Urinary bladder (tissue), 2 donors: ENCODE results near the gene SCNM1. TPM values are rescaled to one million over a fixed set of nuclear protein-coding genes. Genes with fewer than 3 reads are reported as not detected.

Source experiments
- polyA plus RNA-seq: library from polyadenylated mRNA; stranded (reverse); fragments of 200-250 nt; gene quantifications from one replicate; pipeline ENCODE4 v1.2.3, GENCODE V29; 2013
- total RNA-seq: library from RNA; depleted of rRNA; stranded (reverse); fragments of >200 nt; gene quantifications from one replicate; pipeline ENCODE4 v1.2.3, GENCODE V29; 2014
- donor health status: healthy.

The SCNM1 gene
- total and polyA plus RNA-seq, 2 donors = 22.4 to 49.5 TPM

Other genes starting within 250 kb of the SCNM1 start
- gene SETDB1, start 239.8 kb upstream of the SCNM1 start, total RNA-seq = 47.6 TPM
- gene SETDB1, start 239.8 kb upstream of the SCNM1 start, polyA plus RNA-seq = 21.0 TPM
- gene CERS2, start 191.3 kb upstream of the SCNM1 start, total RNA-seq = 75.1 TPM
- 131 TPM for gene CERS2, start 191.3 kb upstream of the SCNM1 start, polyA plus RNA-seq
- gene ANXA9, start 183.9 kb upstream of the SCNM1 start, total RNA-seq = 5.2 TPM
- gene ANXA9, start 183.9 kb upstream of the SCNM1 start, polyA plus RNA-seq = 0.95 TPM
- gene MINDY1, start 159.2 kb upstream of the SCNM1 start, total RNA-seq = 19.7 TPM
- 19.6 TPM for gene MINDY1, start 159.2 kb upstream of the SCNM1 start, polyA plus RNA-seq
- 19.1 TPM for gene PRUNE1, start 157.7 kb upstream of the SCNM1 start, total RNA-seq
- gene PRUNE1, start 157.7 kb upstream of the SCNM1 start, polyA plus RNA-seq = 23.5 TPM
- gene BNIPL, start 129.6 kb upstream of the SCNM1 start, total RNA-seq = 10.9 TPM
- gene BNIPL, start 129.6 kb upstream of the SCNM1 start, polyA plus RNA-seq = 1.9 TPM
- 1.4 TPM for gene C1orf56, start 118.4 kb upstream of the SCNM1 start, total RNA-seq
- gene C1orf56, start 118.4 kb upstream of the SCNM1 start, polyA plus RNA-seq = 9.4 TPM
- 47.2 TPM for gene CDC42SE1, start 106.5 kb upstream of the SCNM1 start, total RNA-seq
- 62.1 TPM for gene CDC42SE1, start 106.5 kb upstream of the SCNM1 start, polyA plus RNA-seq
- gene MLLT11, start 105.7 kb upstream of the SCNM1 start, total RNA-seq = 4.8 TPM
- gene MLLT11, start 105.7 kb upstream of the SCNM1 start, polyA plus RNA-seq = 4.9 TPM
- gene GABPB2, start 95.4 kb upstream of the SCNM1 start, total RNA-seq = 16.9 TPM
- 6.4 TPM for gene GABPB2, start 95.4 kb upstream of the SCNM1 start, polyA plus RNA-seq
- gene SEMA6C, start 19.5 kb upstream of the SCNM1 start, total RNA-seq = 10.4 TPM
- gene SEMA6C, start 19.5 kb upstream of the SCNM1 start, polyA plus RNA-seq = 13.7 TPM
- 4.0 TPM for gene TNFAIP8L2, start 9.5 kb upstream of the SCNM1 start, total RNA-seq
- gene TNFAIP8L2, start 9.5 kb upstream of the SCNM1 start, polyA plus RNA-seq = 5.4 TPM
- 6.8 TPM for gene LYSMD1, start 242 bp upstream of the SCNM1 start, total RNA-seq
- gene LYSMD1, start 242 bp upstream of the SCNM1 start, polyA plus RNA-seq = 14.0 TPM
- 2.3 TPM for gene TMOD4, start 9.8 kb downstream of the SCNM1 start, total RNA-seq
- gene TMOD4, start 9.8 kb downstream of the SCNM1 start, polyA plus RNA-seq = 0.76 TPM
- 32.1 TPM for gene VPS72, start 24.1 kb downstream of the SCNM1 start, total RNA-seq
- 44.4 TPM for gene VPS72, start 24.1 kb downstream of the SCNM1 start, polyA plus RNA-seq
- 77.0 TPM for gene PIP5K1A, start 32.4 kb downstream of the SCNM1 start, total RNA-seq
- gene PIP5K1A, start 32.4 kb downstream of the SCNM1 start, polyA plus RNA-seq = 22.1 TPM
- 77.2 TPM for gene PSMD4, start 88.6 kb downstream of the SCNM1 start, total RNA-seq
- gene PSMD4, start 88.6 kb downstream of the SCNM1 start, polyA plus RNA-seq = 191 TPM
- gene ZNF687, start 116.2 kb downstream of the SCNM1 start, total RNA-seq = 8.1 TPM
- 15.9 TPM for gene ZNF687, start 116.2 kb downstream of the SCNM1 start, polyA plus RNA-seq
- 26.5 TPM for gene PI4KB, start 161.3 kb downstream of the SCNM1 start, total RNA-seq
- gene PI4KB, start 161.3 kb downstream of the SCNM1 start, polyA plus RNA-seq = 45.5 TPM
- 42.9 TPM for gene RFX5, start 181.1 kb downstream of the SCNM1 start, total RNA-seq
- 31.2 TPM for gene RFX5, start 181.1 kb downstream of the SCNM1 start, polyA plus RNA-seq
- gene SELENBP1, start 206.6 kb downstream of the SCNM1 start, total RNA-seq = 32.9 TPM
- 82.8 TPM for gene SELENBP1, start 206.6 kb downstream of the SCNM1 start, polyA plus RNA-seq
- 217 TPM for gene PSMB4, start 233.4 kb downstream of the SCNM1 start, total RNA-seq
- 323 TPM for gene PSMB4, start 233.4 kb downstream of the SCNM1 start, polyA plus RNA-seq